Bronchial epithelial cell (primary cell): ENCODE measurements around the gene IL12B. TPM values are rescaled to one million over a fixed set of nuclear protein-coding genes. Genes with fewer than 3 reads are reported as not detected.

Experiments
- DNase-seq: peaks from one replicate; pipeline ENCODE4 v3.0.0-alpha.2; 2010; ENCODE audit warnings: low read depth
- FAIRE-seq: peaks from 2 replicates; lab custom pipeline; 2011; peaks lifted over from hg19 to GRCh38; lab: Jason Lieb, UNC
- H3K27me3 ChIP-seq: 2 replicates; pipeline ENCODE4 v1.5.1; 2011; ENCODE audit warnings: low read length; ENCODE audit not compliant: control insufficient read depth, insufficient read depth
- H3K36me3 ChIP-seq: 2 replicates; pipeline ENCODE4 v1.5.1; 2011; ENCODE audit warnings: low read length; ENCODE audit not compliant: control insufficient read depth, insufficient read depth
- H3K4me3 ChIP-seq: 2 replicates; pipeline ENCODE4 v1.5.1; 2011; ENCODE audit warnings: mild to moderate bottlenecking, low read depth, low read length, control low read depth
- CTCF ChIP-seq: IDR thresholded peaks from 2 replicates; pipeline ENCODE4 v1.5.1; 2011; ENCODE audit warnings: mild to moderate bottlenecking, moderate library complexity, low read length, control low read depth, inconsistent platforms; ENCODE audit not compliant: insufficient read depth, severe bottlenecking
- total RNA-seq: library from RNA; depleted of rRNA; stranded (reverse); fragments of >200 nt; gene quantifications from 2 replicates; pipeline ENCODE4 v1.2.1, GENCODE V29; 2014

The IL12B gene
- total RNA-seq, 1 donor from 2014 or later: not detected

GRCh38 chr5:159337016-159337955 is 7.0 kb upstream of the IL12B start:
- Histone ChIP-seq H3K27me3 (no peaks in the 10 kb centered on the region), H3K4me3 (no peak overlapping the region), H3K36me3 (no peaks in the 10 kb centered on the region)
- peak; percentile 89 for FAIRE-seq
- peak; percentile 90 for DNase-seq
- no peak for TF ChIP-seq CTCF

- Histone ChIP-seq H3K27me3 (no peaks in the 10 kb centered on the region), H3K4me3 (no peak overlapping the region), H3K36me3 (no peaks in the 10 kb centered on the region)
- no peak for DNase-seq
- no peak for TF ChIP-seq CTCF
- FAIRE-seq: no peak
Measured at GRCh38 chr5:159336586-159336985, 6.3 kb upstream of the IL12B start.

- no peaks in the 10 kb centered on the region for H3K27me3 ChIP-seq
- H3K36me3 ChIP-seq: no peaks in the 10 kb centered on the region
- TF ChIP-seq CTCF: no peak
- FAIRE-seq (no peak), DNase-seq (no peak)
- no peak overlapping the region for H3K4me3 ChIP-seq
Measured at GRCh38 chr5:159333545-159333925, 3.2 kb upstream of the IL12B start.

- TF ChIP-seq CTCF: no peak
- no peaks in the 10 kb centered on the region for H3K36me3 ChIP-seq
- FAIRE-seq: no peak
- H3K27me3 ChIP-seq: no peaks in the 10 kb centered on the region
- no peak for DNase-seq
- no peak overlapping the region for H3K4me3 ChIP-seq
Measured at GRCh38 chr5:159332800-159333544, 2.7 kb upstream of the IL12B start.

GRCh38 chr5:159331093-159331973 is 1.0 kb upstream of the IL12B start:
- FAIRE-seq: no peak
- Histone ChIP-seq H3K4me3 (peak overlapping the region; percentile 48), H3K27me3 (no peaks in the 10 kb centered on the region), H3K36me3 (no peaks in the 10 kb centered on the region)
- peak; percentile 88 for TF ChIP-seq CTCF
- peak; percentile 31 for DNase-seq
